ENCODE measurements around the gene STAT2.

- TF ChIP-seq CTCF (conservative IDR thresholded peaks at IDR 0.05; ENCODE audit: low read length) (no peak), EZH2phosphoT487 (IDR thresholded peaks at IDR 0.05; ENCODE audit: borderline replicate concordance) (no peak)
These were observed 48.9 kb downstream of the STAT2 start for GRCh38 chr12:56311003-56311402.

All from Loucy (cell line).